Heart left ventricle (tissue), 16 donors: Measurements from ENCODE around the gene EVA1C. TPM values are rescaled to one million over a fixed set of nuclear protein-coding genes. Genes with fewer than 3 reads are reported as not detected.
A peak's percentile ranks its signal among the peaks of the same experiment; 100 is the strongest.
"Not testable (repeated sequence)": the region's sequence is repeated elsewhere in the genome, so short reads cannot be mapped to it uniquely, and the experiment has no call there.

Experiments used
- ATAC-seq, 4 donors: fragments of 200-7000 bp; cut with Tn5 transposase; one replicate each; pipeline ENCODE4 v1.9.1; 2020 to 2022; ENCODE audit warnings: moderate library complexity in 4 of 4, mild to moderate bottlenecking in 3 of 4, moderate number of reproducible peaks in 1 of 4
- DNase-seq, 5 donors: peaks; one replicate each; pipeline ENCODE4 v3.0.0-alpha.2; 2020
- H3K27ac ChIP-seq, 12 donors: fragments of 200-600 bp; sonication (generic) in 4 of 12; one replicate each; pipeline versions ENCODE4 v1.5.0 to v1.8.0; 2016 to 2022; ENCODE audit warnings: mild to moderate bottlenecking in 2 of 12
- H3K27me3 ChIP-seq, 9 donors: fragments of 200-600 bp; sonication (generic) in 2 of 9; one replicate each; pipeline versions ENCODE4 v1.5.1 to v1.8.0; 2016 to 2022; ENCODE audit warnings: mild to moderate bottlenecking in 3 of 9
- H3K36me3 ChIP-seq, 9 donors: fragments of 200-600 bp; sonication (generic) in 2 of 9; one replicate each; pipeline versions ENCODE4 v1.5.0 to v1.8.0; 2018 to 2022; ENCODE audit warnings: mild to moderate bottlenecking in 2 of 9
- H3K4me1 ChIP-seq, 12 donors: fragments of 200-600 bp; sonication (generic) in 4 of 12; one replicate each; pipeline versions ENCODE4 v1.5.0 to v1.8.0; 2016 to 2022; ENCODE audit warnings: mild to moderate bottlenecking in 3 of 12
- H3K4me3 ChIP-seq, 12 donors: fragments of 200-600 bp; sonication (generic) in 4 of 12; one replicate each; pipeline versions ENCODE4 v1.5.0 to v1.8.0; 2017 to 2022; ENCODE audit warnings: mild to moderate bottlenecking in 9 of 12, moderate library complexity in 4 of 12
- H3K9me3 ChIP-seq, 12 donors: fragments of 200-600 bp; sonication (generic) in 4 of 12; one replicate each; pipeline versions ENCODE4 v1.5.0 to v1.8.0; 2016 to 2022; ENCODE audit warnings: mild to moderate bottlenecking in 1 of 12
- POLR2A ChIP-seq, 2 donors: fragments of 450-650 bp; IDR thresholded peaks; one replicate each; pipeline ENCODE4 v1.6.1; 2017; ENCODE audit warnings: antibody characterized with exemption in 2 of 2, mild to moderate bottlenecking in 2 of 2, moderate library complexity in 2 of 2
- WGBS, 4 donors: extraction: QIAGEN DNeasy Blood & Tissue Kit in 2 of 4; methylation state at CpG; one replicate each; pipeline versions ENCODE4 v1.1.5 to v1.1.7; 2013 to 2018; 5-methylcytosine and 5-hydroxymethylcytosine counted together
- intact Hi-C, 10 donors: fragments of 100-400 bp; cut with DNase I; formaldehyde crosslinking; loops; one replicate each; pipeline versions ENCODE4 v1.11.1 to v1.14.2; 2022
- polyA plus RNA-seq, 2 donors: library from polyadenylated mRNA; stranded (reverse); fragments of 200-250 nt; gene quantifications; one replicate each; pipeline ENCODE4 v1.2.3, GENCODE V29; 2013
- total RNA-seq, 9 donors: library from RNA; depleted of rRNA in 2 of 9; stranded (reverse); fragments of >200 nt in 2 of 9; fragmentation: NEBNext Ultra II Directional in 3 of 9; extraction: Animal tissue kit (Norgen Biotek cat#: 25700) in 3 of 9; gene quantifications; one replicate each; pipeline versions ENCODE4 v1.1.0 to v1.2.4, GENCODE V29; 2016 to 2023
- TF ChIP-seq, protein P1 (sequence below), 12 donors: fragments of 200-600 bp; sonication (generic) in 4 of 12; IDR thresholded peaks; one replicate each; pipeline versions ENCODE4 v1.5.0 to v1.8.0; 2018 to 2022; ENCODE audit warnings: antibody characterized with exemption in 12 of 12, mild to moderate bottlenecking in 5 of 12
- donor health status: ischemic (EF 13 %, LVEDD 7.1; RV severe dilation, severe dysfunction).
- donor health status: healthy with polysubstance abuse.
- donor health status: DM: no; HTN: yes; CAD: no.
- donor health status: DM: no; HTN: no; CAD: no.
- donor health status: ischemic (EF 25% LVEDD 6.9; RV normal size, moderate dysfunction).
- donor health status: ischemic (EF 25% LVEDD 5.7; RV mildly dilated, moderate dysfunction).
- donor health status: healthy.
- donor health status: DM: yes; HTN: yes; CAD: no.
- donor health status: ischemic (EF 35%, LVEDD 5.7; RV mildly dilated, moderate dysfunction).
- donor health status: nonischemic (EF 11% LVEDD 7.7; RV severe dilation, severe dysfunction).
- donor health status: DM: yes; HTN: yes; CAD: no.
- donor health status: PGD.
- donor health status: ischemic (EF 29% LVEDD 5.4; RV normal size, mild dysfunction).
- donor health status: nonischemic (EF 23%, LVEDD 6.1; RV moderate dilation, normal function).

The EVA1C gene
- total and polyA plus RNA-seq, 11 donors, result 10.1 to 44.4 (median 19.7) TPM

- ATAC-seq (no peak), DNase-seq (no peak)
- no peaks in the 10 kb centered on the region for H3K27me3 ChIP-seq
- H3K4me3 ChIP-seq, result no peak overlapping the region
- intact Hi-C loops, result no loop called here
- H3K9me3 ChIP-seq, result peaks cover 0 to 13% (median 0%) of the 10 kb centered on the region in 12 donors
- H3K4me1 ChIP-seq, result peaks cover 5 to 45% (median 31%) of the 10 kb centered on the region in 12 donors
- peaks cover 0 to 3% (median 0%) of the 10 kb centered on the region in 9 donors for H3K36me3 ChIP-seq
- H3K27ac ChIP-seq, result no peak overlapping the region
- 96 to 98% (median 98%) methylated on average over 5 of the region's 5 CpGs for WGBS, 4 donors
- TF ChIP-seq, protein P1, sequence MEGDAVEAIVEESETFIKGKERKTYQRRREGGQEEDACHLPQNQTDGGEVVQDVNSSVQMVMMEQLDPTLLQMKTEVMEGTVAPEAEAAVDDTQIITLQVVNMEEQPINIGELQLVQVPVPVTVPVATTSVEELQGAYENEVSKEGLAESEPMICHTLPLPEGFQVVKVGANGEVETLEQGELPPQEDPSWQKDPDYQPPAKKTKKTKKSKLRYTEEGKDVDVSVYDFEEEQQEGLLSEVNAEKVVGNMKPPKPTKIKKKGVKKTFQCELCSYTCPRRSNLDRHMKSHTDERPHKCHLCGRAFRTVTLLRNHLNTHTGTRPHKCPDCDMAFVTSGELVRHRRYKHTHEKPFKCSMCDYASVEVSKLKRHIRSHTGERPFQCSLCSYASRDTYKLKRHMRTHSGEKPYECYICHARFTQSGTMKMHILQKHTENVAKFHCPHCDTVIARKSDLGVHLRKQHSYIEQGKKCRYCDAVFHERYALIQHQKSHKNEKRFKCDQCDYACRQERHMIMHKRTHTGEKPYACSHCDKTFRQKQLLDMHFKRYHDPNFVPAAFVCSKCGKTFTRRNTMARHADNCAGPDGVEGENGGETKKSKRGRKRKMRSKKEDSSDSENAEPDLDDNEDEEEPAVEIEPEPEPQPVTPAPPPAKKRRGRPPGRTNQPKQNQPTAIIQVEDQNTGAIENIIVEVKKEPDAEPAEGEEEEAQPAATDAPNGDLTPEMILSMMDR (IDR thresholded peaks at IDR 0.05), result no peak
- TF ChIP-seq POLR2A (IDR thresholded peaks at IDR 0.05), result no peak
Observed at GRCh38 chr21:32447224-32447623, 34.7 kb downstream of the EVA1C start.

DNA sequence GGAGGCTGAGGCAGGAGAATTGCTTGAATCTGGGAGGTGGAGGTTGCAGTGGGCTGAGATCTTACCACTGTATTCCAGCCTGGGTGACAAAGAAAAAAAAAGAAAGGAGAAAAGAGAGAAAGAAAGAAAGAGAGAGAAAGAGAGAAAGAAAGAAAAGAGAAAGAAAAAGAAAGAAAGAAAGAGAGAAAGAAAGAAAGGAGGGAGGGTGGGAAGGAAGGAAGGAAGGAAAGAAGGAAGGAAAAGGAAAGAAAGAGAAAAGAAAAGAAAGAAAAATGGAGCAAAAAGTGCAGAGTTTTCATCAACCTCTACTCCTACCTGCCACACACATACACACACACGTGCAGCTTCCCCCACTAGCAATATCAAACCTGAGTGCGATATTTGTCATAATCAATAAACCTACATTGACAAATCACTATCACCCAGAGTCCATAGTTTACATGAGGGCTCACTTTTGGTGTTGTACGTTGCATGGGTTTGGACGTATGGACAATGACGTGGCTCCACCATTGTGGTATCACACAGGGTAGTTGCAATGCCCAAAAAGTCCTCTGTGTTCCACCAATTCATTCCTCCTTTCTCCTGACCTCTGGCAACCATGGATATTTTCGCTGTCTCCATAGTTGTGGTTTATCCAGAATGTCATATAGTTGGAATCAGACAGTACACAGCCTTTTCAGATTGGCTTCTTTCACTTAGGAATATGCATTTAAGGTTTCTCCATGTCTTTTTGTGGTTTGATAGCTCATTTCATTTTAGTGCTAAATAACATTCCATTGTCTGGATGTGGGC, 36.5 kb downstream of the EVA1C start:
- Histone ChIP-seq H3K4me1 (peaks cover 5 to 45% (median 30%) of the 10 kb centered on the region in 12 donors), H3K27ac (peak overlapping the region in 1 of 12 donors; percentile 79), H3K4me3 (no peak overlapping the region), H3K27me3 (no peaks in the 10 kb centered on the region), H3K9me3 (peaks cover 0 to 3% (median 0%) of the 10 kb centered on the region in 12 donors), H3K36me3 (peaks cover 0 to 11% (median 0%) of the 10 kb centered on the region in 9 donors)
- TF ChIP-seq, protein P1 (IDR thresholded peaks at IDR 0.05), result no peak
- no peak for TF ChIP-seq POLR2A (IDR thresholded peaks at IDR 0.05)
- DNase-seq (no peak), ATAC-seq (no peak)
- WGBS, 4 donors, result 84 to 96% (median 95%) methylated on average over 6 of the region's 6 CpGs
- intact Hi-C loops, result no loop called here

DNA sequence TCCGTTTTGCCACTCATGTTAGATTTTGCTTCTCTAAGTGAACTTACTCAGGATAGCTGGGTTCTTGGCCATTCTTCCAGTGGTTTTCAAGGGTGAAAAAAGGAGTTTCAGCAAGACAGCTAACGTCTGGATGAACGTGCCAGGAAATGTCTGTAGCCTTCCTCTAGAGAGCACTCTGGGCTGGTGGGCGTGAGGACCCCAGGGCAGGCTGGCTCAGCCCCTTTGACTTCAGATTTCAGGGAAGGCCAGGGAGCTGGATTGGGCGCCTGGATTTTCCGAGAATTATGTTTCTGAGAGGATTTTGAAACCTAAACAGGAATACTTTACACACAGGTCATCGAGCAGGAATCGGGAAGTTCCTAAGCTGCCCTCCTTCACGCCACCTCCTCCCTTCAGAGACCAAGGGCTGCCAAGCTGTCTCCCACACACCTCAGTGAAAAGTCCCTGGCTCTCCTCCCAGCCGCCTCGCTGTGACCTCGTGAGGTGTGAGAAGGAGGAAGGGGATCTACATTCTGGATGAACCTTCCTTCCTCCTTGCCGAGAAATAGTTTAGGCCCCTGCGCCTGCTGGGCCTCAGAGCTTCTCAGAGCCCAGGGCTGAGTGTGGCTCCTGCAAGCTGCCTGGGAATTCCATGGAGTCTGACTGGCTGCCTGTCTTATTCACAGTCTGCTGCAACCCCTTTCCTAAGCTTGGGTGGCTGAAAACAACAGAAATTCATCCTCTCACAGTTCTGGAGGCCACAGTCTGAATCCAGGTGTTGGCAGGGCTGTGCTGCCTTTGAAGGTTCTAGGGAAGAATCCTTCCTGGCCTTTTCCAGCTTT, 38.6 kb downstream of the EVA1C start:
- not testable (repeated sequence) for H3K9me3 ChIP-seq, H3K4me3 ChIP-seq, H3K27me3 ChIP-seq
- intact Hi-C loops, result loop anchor here in 2 of 10 donors (5.0 to 10.0 kb wide), 2 partner anchors 39 to 56 kb away; partner anchors contain the start of genes EVA1C (in 1 of the 2) and URB1 (in 1 of the 2)
- ATAC-seq (peak; percentile 45 to 88 (median 85)), DNase-seq (peak; percentile 74 to 88 (median 78))
- 25 to 36% (median 33%) methylated on average over 12 to 14 of the region's 14 CpGs for WGBS, 4 donors
- peaks cover 5 to 55% (median 28%) of the 10 kb centered on the region in 12 donors for H3K4me1 ChIP-seq
- H3K36me3 ChIP-seq, result peaks cover 0 to 31% (median 10%) of the 10 kb centered on the region in 9 donors
- peak overlapping the region; percentile 13 to 91 (median 79) for H3K27ac ChIP-seq

DNA sequence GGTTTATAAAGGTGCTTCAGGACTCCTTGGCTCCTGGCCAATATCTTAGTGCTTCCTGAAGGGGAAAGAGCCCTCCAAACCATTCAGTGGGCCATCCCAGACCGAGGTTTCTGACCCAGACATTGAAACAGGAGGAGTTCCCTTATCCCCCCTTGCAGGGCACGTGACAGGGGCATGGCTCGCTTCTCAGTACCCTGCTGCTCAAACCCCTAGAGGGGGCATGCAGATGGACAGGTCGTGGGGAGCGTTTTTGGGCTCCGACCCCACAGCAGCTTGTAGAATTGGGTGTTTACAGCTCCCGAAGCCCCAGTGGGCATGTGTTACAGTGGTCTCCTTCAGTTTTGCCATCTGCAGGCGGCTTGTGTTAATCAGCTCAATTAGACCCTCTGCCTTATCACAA, 39.7 kb downstream of the EVA1C start:
- H3K27ac ChIP-seq, result peak overlapping the region in 6 of 12 donors; percentile 70 to 91 (median 82)
- not testable (repeated sequence) for H3K27me3 ChIP-seq, H3K9me3 ChIP-seq, DNase-seq, ATAC-seq, H3K4me3 ChIP-seq
- WGBS, 4 donors, result 81 to 99% (median 95%) methylated on average over 7 to 8 of the region's 8 CpGs
- H3K4me1 ChIP-seq, result peaks cover 9 to 59% (median 36%) of the 10 kb centered on the region in 12 donors
- intact Hi-C loops, result loop anchor here in 2 of 10 donors (5.0 to 10.0 kb wide), 2 partner anchors 40 to 57 kb away; partner anchors contain the start of genes EVA1C (in 1 of the 2) and URB1 (in 1 of the 2)
- peaks cover 0 to 31% (median 10%) of the 10 kb centered on the region in 9 donors for H3K36me3 ChIP-seq
